OCI-LY1 (cell line): ENCODE data around the gene CFAP99.

Source experiments
- CTCF ChIP-seq: fragments of 200-600 bp; sonication (generic), shearing (Covaris generic); IDR thresholded peaks from 2 replicates; pipeline ENCODE4 v1.5.1; 2017; ENCODE audit warnings: mild to moderate bottlenecking, antibody characterized with exemption, low read length, moderate library complexity, mixed read lengths
- EZH2 ChIP-seq: fragments of 200-600 bp; sonication (generic), shearing (Covaris generic); IDR thresholded peaks from 2 replicates; pipeline ENCODE4 v1.8.0; 2017; ENCODE audit warnings: borderline replicate concordance, mixed run types, mild to moderate bottlenecking, antibody characterized with exemption, low read length, moderate library complexity, mixed read lengths

- TF ChIP-seq CTCF: no peak
- TF ChIP-seq EZH2: no peak
Measured at GRCh38 chr4:2413821-2414610, 4.7 kb upstream of the CFAP99 start.
